PC-3 (cell line): ENCODE measurements around the gene CACNA1S. TPM values are rescaled to one million over a fixed set of nuclear protein-coding genes. Genes with fewer than 3 reads are reported as not detected.

Experiments used
- ATAC-seq: fragments of 200-7000 bp; cut with Tn5 transposase; 2 replicates; pipeline ENCODE4 v1.9.1; 2020; ENCODE audit warnings: mild to moderate bottlenecking, moderate library complexity
- BruUV-seq: library from RNA; stranded (reverse); fragments of 400-500 nt; replicated peaks from 2 replicates; lab custom pipeline; 2021; lab: Mats Ljungman, UMichigan
- CTCF ChIA-PET: fragments of 300-600 bp; sonication (Branson Sonifier 250); formaldehyde crosslinking; loops from one replicate; lab custom pipeline; 2022; ENCODE audit warnings: antibody characterized with exemption; lab: Charles Lee
- POLR2A ChIA-PET: fragments of 300-600 bp; sonication (Branson Sonifier 250); formaldehyde crosslinking; loops from one replicate; lab custom pipeline; 2022; ENCODE audit warnings: antibody characterized with exemption; ENCODE audit not compliant: unreplicated experiment; lab: Charles Lee
- DNase-seq: peaks from one replicate; pipeline ENCODE4 v3.0.0-alpha.2; 2015
- H2AFZ ChIP-seq: fragments of 300-600 bp; sonication (generic); 2 replicates; pipeline ENCODE4 v1.6.0; 2016; ENCODE audit warnings: antibody characterized with exemption, low read length
- H3F3A ChIP-seq: fragments of 300-600 bp; sonication (generic); one replicate; pipeline ENCODE4 v1.6.0; 2017; ENCODE audit warnings: antibody characterized with exemption, low read length, control low read depth, mild to moderate bottlenecking; ENCODE audit not compliant: unreplicated experiment
- H3K27ac ChIP-seq: fragments of 300-600 bp; sonication (generic); 2 replicates; pipeline ENCODE4 v1.5.1; 2016; ENCODE audit warnings: mild to moderate bottlenecking, low read length
- H3K27me3 ChIP-seq: fragments of 300-600 bp; sonication (generic); 2 replicates; pipeline ENCODE4 v1.6.1; 2016; ENCODE audit warnings: low read length, mixed read lengths
- H3K36me3 ChIP-seq: fragments of 300-600 bp; sonication (generic); 2 replicates; pipeline ENCODE4 v1.6.1; 2016; ENCODE audit warnings: low read depth, mixed run types, low read length, mixed read lengths
- H3K4me1 ChIP-seq: fragments of 300-600 bp; sonication (generic); 2 replicates; pipeline ENCODE4 v1.5.1; 2016; ENCODE audit warnings: low read length; ENCODE audit not compliant: insufficient read depth
- H3K4me2 ChIP-seq: fragments of 300-600 bp; sonication (generic); 2 replicates; pipeline ENCODE4 v1.6.0; 2016; ENCODE audit warnings: low read length
- H3K4me3 ChIP-seq: fragments of 300-600 bp; sonication (generic); 2 replicates; pipeline ENCODE4 v1.5.1; 2016; ENCODE audit warnings: mild to moderate bottlenecking, low read length, mixed read lengths
- H3K79me2 ChIP-seq: fragments of 300-600 bp; sonication (generic); 2 replicates; pipeline ENCODE4 v1.6.1; 2017; ENCODE audit warnings: low read length, mixed read lengths
- H3K9ac ChIP-seq: fragments of 300-600 bp; sonication (generic); 2 replicates; pipeline ENCODE4 v1.6.0; 2016; ENCODE audit warnings: mild to moderate bottlenecking, low read length
- H3K9me2 ChIP-seq: fragments of 300-600 bp; sonication (generic); replicated peaks from 2 replicates; pipeline ENCODE4 v1.6.1; 2016; ENCODE audit warnings: mixed run types, low read length, mixed read lengths
- H3K9me3 ChIP-seq: fragments of 300-600 bp; sonication (generic); 2 replicates; pipeline ENCODE4 v1.6.1; 2016; ENCODE audit warnings: low read length, mixed read lengths
- H4K20me1 ChIP-seq: fragments of 300-600 bp; sonication (generic); 2 replicates; pipeline ENCODE4 v1.6.1; 2016; ENCODE audit warnings: low read length, mixed read lengths
- CTCF ChIP-seq: fragments of 300-600 bp; sonication (generic); conservative IDR thresholded peaks from 2 replicates; pipeline ENCODE4 v1.5.1; 2017; ENCODE audit warnings: antibody characterized with exemption, low read depth, mild to moderate bottlenecking, low read length
- EZH2 ChIP-seq: fragments of 300-600 bp; sonication (generic); IDR thresholded peaks from one replicate; pipeline ENCODE4 v1.6.1; 2017; ENCODE audit warnings: antibody characterized with exemption, mild to moderate bottlenecking, low read length; ENCODE audit not compliant: unreplicated experiment
- EZH2phosphoT487 ChIP-seq: fragments of 300-600 bp; sonication (generic); IDR thresholded peaks from 2 replicates; pipeline ENCODE4 v1.6.1; 2018; ENCODE audit warnings: mild to moderate bottlenecking, antibody characterized with exemption, low read length, borderline replicate concordance
- intact Hi-C: fragments of 100-400 bp; cut with micrococcal nuclease; formaldehyde crosslinking; loops from 2 replicates; pipeline ENCODE4 v1.9.0; 2023
- total RNA-seq: library from RNA; depleted of rRNA; stranded (reverse); fragments of >200 nt; gene quantifications from 2 replicates; pipeline ENCODE4 v1.2.3, GENCODE V29; 2014

CACNA1S gene
- total RNA-seq, 1 experiment from 2014 or later, result not detected

- H3K4me3 ChIP-seq, result no peak overlapping the region
- TF ChIP-seq EZH2, result no peak
- TF ChIP-seq CTCF, result no peak
- no peak for TF ChIP-seq EZH2phosphoT487
- H3K27me3 ChIP-seq, result no peaks in the 10 kb centered on the region
- H3K4me1 ChIP-seq, result no peaks in the 10 kb centered on the region
- no peaks in the 10 kb centered on the region for H3K79me2 ChIP-seq
- no peak overlapping the region for H3K4me2 ChIP-seq
- DNase-seq, result no peak
- H3K36me3 ChIP-seq, result peaks cover 95% of the 10 kb centered on the region
- no peak overlapping the region for H3K9ac ChIP-seq
- CTCF ChIA-PET, result interaction anchor here (0.6 kb wide), 1 partner anchor 9 kb away, joined by 8 read pairs; the partner anchor contains the start of gene TMEM9
- no peak overlapping the region for H3K27ac ChIP-seq
- H3F3A ChIP-seq, result no peaks in the 10 kb centered on the region
- no peaks in the 10 kb centered on the region for H3K9me2 ChIP-seq
- intact Hi-C loops, result no loop called here
- no peaks in the 10 kb centered on the region for H3K9me3 ChIP-seq
- H2AFZ ChIP-seq, result no peak overlapping the region
- ATAC-seq, result no peak
- POLR2A ChIA-PET, result no interaction called here
- no TSS peak for BruUV-seq
- no peaks in the 10 kb centered on the region for H4K20me1 ChIP-seq
These were observed 32.9 kb upstream of the CACNA1S start for GRCh38 chr1:201145132-201145531.

- intact Hi-C loops, result no loop called here
- no peaks in the 10 kb centered on the region for H3F3A ChIP-seq
- H3K79me2 ChIP-seq, result no peaks in the 10 kb centered on the region
- H4K20me1 ChIP-seq, result no peaks in the 10 kb centered on the region
- peaks cover 95% of the 10 kb centered on the region for H3K36me3 ChIP-seq
- no peak overlapping the region for H3K27ac ChIP-seq
- H3K9me2 ChIP-seq, result no peaks in the 10 kb centered on the region
- H3K4me1 ChIP-seq, result no peaks in the 10 kb centered on the region
- H3K9me3 ChIP-seq, result no peaks in the 10 kb centered on the region
- no TSS peak for BruUV-seq
- H3K9ac ChIP-seq, result no peak overlapping the region
- no peak overlapping the region for H3K4me2 ChIP-seq
- ChIA-PET CTCF (no interaction called here), POLR2A (no interaction called here)
- no peak for ATAC-seq
- H3K4me3 ChIP-seq, result no peak overlapping the region
- TF ChIP-seq EZH2 (no peak), CTCF (no peak), EZH2phosphoT487 (no peak)
- no peak for DNase-seq
- H3K27me3 ChIP-seq, result no peaks in the 10 kb centered on the region
- H2AFZ ChIP-seq, result no peak overlapping the region
These were observed 32.5 kb upstream of the CACNA1S start for GRCh38 chr1:201144701-201145100.

- intact Hi-C loops, result no loop called here
- H2AFZ ChIP-seq, result no peak overlapping the region
- CTCF ChIA-PET, result no interaction called here
These were observed 31.8 kb upstream of the CACNA1S start for GRCh38 chr1:201143726-201144635.

More at GRCh38 chr1:201143726-201144635, 31.8 kb upstream of the CACNA1S start:
- Histone ChIP-seq H3K9ac (no peak overlapping the region), H3K27me3 (no peaks in the 10 kb centered on the region), H4K20me1 (no peaks in the 10 kb centered on the region), H3K36me3 (peaks cover 95% of the 10 kb centered on the region), H3K4me3 (no peak overlapping the region), H3K4me1 (no peaks in the 10 kb centered on the region), H3K9me2 (no peaks in the 10 kb centered on the region), H3K27ac (no peak overlapping the region), H3K4me2 (no peak overlapping the region), H3F3A (no peaks in the 10 kb centered on the region), H3K9me3 (no peaks in the 10 kb centered on the region), H3K79me2 (no peaks in the 10 kb centered on the region)
- no peak for ATAC-seq
- POLR2A ChIA-PET, result no interaction called here
- no peak for TF ChIP-seq CTCF
- TF ChIP-seq EZH2, result no peak
- no peak for TF ChIP-seq EZH2phosphoT487
- no peak for DNase-seq
- no TSS peak for BruUV-seq
